NCI-H82 (cell line): ENCODE results near the gene SH2B2.
A peak's percentile ranks its signal among the peaks of the same experiment; 100 is the strongest.
"Not testable (repeated sequence)": the region's sequence is repeated elsewhere in the genome, so short reads cannot be mapped to it uniquely, and the experiment has no call there.

Experiments used
- DNase-seq: peaks from one replicate; lab custom pipeline; 2025; lab: John Stamatoyannopoulos, UW

Gene SH2B2

DNA sequence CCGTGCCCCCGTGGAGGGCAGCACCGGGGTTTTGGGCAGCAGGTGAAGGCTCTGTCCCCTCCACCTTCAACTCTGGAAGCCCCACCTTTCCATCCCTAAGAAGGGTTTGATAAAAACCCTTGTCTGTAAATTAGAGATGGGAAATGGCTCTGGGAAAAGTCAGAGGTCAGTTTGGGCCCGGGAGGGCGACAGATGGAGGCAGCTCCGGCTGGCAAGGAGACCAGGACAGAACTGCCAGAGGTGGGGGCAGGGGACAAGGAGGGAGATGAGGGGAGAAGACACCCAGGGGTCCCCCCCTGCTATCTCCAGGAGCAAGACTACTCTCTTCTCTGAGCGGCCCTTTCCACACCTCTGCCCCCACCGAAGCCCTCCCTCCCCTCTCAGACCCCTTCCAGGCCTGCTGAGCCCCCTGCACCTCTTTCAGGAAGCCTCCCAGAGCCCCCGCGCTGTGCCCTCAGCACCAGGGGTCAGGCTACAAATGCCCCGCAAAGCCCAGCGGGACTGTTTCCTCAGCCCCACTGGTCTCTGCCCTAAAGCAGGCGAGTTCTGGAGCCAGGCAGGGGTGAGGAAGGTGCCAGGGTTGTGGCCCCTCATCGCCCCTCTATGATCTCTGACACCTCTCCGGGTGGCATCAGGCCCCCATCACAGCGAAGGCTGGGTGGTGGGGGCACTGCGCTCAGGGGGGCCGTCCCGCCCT lies 980 bp upstream of the SH2B2 start:
- no peak for DNase-seq

DNA sequence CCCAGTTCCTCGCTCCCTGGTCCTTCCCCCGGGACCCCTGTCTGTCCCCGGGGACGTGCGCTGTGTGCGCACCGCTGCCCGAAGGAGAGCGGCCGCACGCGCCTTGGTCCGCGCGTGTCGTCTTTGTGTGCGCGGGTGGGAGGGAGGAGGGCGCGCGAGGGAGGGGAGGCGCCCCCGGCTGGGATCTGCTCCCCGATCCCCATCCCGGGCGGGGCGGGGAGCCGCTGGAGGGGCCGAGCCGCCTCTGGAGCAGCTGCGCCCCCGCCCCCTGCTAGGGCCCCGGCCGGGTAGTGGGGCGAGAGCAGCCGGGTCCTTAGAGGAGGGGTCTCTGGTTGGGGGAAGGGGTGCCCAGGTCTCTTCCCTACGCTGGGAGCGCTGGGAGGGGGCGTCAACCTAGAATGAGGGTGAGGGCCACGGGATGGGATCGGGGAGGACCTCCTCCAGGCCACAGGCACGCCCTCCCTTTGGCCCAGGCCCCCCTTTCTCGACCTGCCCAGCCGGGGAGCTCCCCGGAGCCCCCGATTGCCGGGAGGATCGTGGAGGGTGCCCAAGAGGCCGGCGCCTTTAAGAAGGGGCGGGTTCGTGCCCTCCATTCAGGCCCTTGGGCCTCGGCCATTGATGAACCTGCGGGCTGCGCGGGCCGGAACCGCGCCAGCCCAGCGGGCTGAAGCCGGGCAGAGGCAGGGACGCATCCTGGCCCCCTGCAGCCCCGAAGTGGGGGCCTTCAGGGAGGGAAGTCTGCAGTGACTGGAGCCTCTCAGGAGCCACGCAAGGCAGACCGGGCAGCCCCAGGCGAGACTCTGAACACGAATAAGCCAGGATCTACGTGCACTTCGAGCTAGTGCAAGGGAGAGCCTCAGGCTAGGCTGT lies 678 bp downstream of the SH2B2 start:
- peak; percentile 70 for DNase-seq

DNA sequence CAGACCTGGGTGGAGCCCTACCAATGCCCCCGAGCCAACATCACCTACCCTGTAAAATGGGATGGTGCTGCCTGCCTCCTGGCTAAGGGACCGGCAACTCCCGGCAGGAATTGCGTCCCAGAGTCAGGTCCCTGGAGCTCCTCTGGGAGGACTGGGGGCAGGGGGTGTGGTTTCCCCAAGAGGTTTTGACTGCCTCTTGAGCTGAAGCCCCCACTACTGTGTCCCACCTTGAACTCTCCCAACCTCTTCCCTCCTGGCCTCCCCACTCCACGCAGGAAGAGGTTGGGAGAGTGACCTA lies 1.3 kb downstream of the SH2B2 start:
- no peak for DNase-seq

DNA sequence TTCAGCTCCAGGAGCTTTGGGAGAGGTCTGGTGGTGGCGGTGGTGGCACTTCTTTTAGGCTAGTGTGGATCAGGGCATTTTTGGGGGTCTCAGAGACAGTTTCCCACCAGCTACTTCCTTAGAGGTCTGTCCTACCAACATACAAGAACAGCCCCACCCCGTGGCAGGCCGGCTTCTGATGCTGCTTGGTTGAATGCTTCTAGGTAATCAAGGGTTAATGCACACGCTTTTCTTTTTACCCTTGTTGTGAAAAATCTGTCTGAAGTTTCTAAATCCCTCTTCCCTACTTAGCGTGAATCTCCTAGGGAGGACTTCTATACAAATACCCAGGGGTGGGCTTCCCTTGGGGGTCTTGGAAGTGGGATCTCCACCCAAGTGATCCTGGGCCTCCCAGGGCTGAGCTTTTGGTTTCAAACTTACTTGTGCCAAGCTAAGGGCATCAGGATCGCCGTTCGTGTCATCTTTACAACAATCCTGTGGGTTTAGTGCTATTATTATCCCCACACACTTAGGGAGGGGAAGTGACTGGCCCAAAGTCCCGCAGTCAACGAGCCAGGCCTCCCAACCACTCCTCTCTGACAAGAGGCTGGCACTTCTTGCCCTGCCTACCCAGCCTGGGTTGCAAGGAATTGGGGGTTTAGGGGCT lies 1.7 kb downstream of the SH2B2 start:
- peak; percentile 24 for DNase-seq

DNA sequence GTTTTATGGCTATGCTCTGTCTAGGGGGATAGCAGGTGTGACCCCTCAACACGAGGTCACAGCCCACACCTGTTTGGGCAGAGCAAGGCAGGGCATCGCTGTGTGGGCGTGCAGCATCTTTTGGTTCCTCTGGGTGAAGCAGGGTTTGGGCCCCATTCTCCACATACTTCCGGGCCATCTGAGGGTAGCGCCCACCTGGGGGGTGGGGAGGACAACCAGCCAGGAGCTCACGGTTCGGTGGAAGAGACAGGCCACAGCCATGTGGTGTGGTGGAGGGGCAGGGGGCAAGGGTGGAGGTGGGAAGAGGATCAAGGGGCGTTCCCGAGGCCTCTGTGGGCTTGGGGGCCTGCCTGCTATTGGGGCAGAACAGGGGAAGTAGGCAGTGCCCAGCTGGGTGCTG lies 2.4 kb downstream of the SH2B2 start:
- DNase-seq = no peak

DNA sequence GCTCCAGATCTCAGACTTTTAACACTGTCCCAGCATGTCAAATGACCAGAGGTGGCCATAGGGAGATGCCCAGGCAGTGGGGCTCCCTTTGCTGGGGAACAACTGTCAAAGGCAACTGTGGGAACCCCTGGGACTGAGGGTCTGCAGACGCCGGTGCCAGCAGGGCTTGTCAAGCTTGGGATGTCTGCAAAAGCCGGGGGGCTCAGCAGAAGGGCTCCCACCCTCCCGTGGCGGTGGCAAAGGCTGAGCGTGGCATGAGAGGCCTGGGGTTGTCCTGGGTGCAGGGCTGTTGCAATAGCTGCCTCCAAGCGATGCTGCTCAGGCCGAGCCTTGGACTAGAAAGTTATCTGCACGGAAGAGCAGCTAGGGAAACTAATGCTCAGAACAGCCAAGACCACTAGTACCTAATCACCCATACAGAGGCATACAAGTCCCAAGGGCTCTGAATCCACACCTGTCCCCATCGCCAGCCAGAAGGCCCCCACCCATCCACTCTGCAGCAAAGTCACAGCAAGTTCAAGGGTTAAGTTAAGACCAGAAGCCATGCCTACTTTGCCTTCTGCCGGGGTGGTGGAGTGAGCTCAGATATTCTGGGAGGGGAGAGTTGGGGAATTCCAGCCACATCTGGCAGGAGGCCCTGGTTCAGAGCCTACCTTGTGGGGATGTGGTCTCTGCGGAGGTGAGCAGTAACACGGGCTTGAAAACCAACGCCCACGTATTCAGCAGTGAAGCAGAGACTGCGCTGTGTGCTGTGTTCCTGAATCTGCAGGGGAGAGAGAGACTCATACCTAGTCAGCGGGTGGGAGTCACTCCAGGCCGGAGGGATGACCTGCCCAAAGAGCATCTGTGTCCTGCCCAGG lies 4.6 kb downstream of the SH2B2 start:
- DNase-seq = no peak

DNA sequence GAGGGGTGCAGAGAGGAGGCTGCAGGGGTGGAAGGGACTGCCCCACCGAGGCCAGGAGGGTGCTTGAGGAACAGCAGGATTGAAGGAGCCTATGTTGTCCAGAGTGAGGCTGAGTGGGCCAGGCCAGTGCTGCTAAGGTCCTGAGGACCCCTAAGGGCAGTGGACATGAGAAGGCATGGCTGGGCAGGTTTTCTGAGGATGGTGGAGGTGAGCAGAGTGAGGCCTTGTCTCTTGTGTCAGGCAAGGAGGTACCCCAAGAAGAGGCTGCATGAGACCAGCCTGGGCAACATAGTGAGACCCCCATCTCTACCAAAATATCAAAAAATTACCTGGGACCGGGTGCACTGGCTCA lies 5.2 kb downstream of the SH2B2 start:
- DNase-seq = no peak

DNA sequence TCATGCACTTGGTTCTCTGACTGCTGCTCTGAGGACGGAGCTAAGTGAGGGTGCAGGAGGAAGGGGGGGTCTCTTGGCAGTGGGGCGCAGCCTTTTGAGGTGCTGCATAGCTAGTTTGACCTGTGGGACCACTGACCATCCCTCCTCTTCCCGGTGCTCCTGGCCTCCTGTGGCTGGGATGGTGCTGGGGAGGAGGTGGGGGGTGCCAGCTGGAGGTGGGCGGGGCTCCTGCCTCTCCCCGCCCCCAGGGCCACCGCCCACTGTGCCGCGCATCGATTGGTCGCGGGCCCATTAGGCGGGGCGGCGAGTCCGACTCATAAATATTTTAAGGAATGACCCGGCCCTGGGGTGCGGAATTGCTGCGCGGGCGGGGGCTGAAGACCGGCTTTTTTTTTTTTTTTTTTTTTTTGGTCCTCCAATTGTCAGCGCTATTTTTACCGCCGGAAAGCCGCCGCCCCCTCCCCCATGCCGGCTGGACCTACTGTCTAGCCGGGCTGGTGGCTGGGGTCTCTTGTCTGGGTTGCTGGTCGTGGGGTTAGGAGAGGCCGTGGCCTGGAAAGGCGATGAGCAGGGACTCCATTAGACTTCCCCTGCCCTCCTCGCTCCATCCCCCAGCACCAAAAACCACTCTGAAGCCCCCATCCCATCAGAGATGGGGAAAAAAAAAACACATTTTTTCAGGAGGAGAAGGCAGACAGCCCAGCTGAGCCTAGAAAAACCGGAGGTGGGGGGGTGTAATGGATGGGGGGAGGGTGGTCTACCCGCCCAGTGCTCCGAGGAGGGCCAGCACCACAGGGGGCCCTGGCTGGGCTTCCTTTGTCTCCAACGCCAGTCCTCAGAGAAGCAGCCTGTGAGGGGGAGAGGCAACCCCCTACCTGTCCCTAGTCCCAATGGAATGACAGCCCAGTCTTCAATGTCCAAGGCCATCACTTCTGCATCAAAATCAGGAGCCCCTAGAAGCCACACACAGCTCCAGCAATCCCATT lies 6.4 kb downstream of the SH2B2 start:
- no peak for DNase-seq

DNA sequence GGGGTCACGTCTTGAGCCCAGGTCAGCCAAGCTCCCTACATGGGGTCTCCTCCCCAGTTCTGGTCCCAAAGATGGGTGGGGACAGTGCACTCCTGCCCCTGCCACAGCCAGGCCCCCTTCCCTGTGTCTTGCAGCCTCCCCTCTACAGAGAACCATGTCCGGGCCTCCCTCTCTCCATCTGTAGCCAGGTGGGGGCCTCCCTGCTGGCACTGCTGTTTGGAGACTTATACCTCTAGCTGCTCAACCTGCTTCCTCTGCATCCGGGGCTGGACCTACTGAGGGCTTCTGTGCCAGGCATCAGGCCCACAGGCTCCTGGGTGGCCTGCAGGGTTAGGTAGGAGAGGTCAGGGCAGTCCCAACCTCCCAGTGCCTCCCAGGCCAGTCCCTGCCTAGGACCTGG lies 7.9 kb downstream of the SH2B2 start:
- DNase-seq = no peak

DNA sequence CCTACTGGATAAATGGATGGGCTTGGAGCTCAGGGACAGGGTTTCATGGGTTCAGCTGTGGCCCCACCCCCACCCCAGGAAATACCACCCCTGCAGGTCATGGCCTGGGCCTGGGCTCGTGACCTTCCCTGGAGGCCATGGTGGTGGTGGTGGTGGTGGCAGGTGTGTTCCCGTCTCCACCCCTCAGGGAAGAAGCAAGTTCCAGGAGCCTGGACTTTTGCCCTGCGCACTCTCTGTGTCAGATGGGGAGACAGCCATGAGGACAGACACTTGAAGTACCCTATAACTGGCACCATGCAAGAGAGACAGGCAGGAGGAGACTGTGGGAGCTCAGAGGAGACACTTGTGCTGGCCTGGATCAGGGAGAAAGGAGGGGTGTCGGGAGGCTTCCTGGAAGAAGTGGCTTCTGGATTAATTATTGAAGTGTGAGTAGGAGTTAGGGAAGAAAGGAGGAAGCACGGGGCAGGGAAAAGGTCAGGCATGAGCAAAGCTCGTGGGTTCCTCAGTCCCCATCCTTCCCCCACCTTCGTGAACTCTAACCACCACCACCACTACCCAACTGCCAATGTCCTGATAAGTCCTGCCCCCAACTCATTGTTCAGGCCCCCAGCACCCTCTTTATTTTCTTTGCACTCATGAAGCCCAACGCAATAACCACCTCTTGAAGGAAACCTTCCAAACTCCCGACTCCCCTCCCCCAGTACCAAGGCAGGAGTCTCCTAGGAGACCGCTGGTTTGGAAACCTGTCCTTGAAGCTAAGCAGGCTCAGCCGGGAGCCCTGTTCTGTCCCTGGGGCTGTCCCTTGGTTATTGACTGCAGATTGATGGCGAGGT lies 8.9 kb downstream of the SH2B2 start:
- DNase-seq = peak; percentile 23

DNA sequence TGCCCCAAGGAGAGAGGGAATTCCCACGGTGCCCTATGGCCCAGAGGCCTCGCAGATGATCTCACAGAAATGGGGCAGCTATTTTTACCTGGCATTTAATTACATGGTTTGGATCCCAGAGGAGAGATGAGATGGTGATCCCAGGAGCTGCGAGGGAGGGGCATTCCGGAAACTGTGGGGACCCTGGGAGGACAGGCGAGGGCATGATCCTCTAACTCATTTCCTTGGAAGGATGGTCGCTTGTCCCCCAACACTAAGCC lies 9.4 kb downstream of the SH2B2 start:
- DNase-seq = no peak

DNA sequence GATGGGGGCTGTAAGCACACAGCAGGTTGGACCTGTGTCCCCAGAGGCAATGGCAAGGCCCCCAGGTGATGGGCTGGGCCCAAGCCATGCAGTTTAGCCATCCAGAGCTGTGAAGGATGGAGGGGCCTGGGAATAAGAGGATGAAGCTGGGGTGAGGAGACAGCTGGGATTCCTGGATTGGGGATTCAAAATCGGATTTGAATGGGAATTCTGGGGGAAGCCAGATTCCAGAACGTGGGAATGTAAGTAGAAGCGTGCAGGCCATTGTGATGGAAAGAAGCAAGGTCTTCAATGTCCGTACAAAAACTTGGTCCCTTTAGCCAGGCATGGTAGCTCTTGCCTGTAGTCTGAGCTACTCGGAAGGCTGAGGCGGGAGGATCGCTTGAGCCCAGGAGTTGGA lies 9.8 kb downstream of the SH2B2 start:
- DNase-seq = peak; percentile 45

DNA sequence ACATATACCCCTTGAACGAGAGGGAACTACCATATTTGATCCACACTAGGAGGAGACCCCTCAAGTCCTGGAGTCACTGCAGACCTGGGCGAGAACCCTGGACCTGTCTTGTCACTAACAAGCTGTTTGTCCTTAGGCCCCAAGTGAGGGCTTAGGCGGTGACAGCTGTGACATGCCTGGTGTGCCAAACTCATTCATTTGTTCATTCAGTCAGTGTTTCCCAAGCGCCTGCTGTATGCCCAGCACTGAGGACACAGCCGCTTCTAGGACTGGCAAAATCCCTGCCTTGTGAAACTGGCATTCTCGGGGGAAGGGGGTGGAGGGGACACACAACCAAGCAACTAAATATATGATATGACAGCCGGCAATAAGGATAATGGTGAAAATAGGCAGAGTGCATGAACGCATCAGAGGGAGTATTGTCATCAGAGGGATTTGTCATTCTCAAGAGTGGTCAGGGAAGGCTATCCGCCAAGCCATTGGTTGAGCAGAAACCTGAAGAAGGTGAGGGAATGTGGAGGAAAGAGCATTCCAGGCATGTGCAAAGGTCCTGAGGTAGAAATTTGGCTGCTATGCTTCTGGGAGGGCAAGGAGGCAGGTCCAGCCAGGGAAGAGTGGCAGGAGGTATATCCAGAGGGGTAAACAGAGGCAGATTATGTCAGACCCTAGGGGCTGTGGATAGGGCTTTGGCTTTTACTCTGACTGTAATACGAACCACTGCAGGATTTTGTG lies 11.0 kb downstream of the SH2B2 start:
- DNase-seq = no peak

DNA sequence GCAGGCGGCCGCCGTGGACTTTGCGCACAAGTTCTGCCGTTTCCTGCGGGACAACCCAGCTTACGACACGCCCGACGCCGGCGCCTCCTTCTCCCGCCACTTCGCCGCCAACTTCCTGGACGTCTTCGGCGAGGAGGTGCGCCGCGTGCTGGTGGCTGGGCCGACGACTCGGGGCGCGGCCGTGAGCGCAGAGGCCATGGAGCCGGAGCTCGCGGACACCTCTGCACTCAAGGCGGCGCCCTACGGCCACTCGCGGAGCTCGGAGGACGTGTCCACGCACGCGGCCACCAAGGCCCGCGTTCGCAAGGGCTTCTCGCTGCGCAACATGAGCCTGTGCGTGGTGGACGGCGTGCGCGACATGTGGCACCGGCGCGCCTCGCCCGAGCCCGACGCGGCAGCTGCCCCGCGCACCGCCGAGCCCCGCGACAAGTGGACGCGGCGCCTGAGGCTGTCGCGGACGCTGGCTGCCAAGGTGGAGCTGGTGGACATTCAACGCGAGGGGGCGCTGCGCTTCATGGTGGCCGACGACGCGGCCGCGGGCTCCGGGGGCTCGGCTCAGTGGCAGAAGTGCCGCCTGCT lies 14.1 kb downstream of the SH2B2 start:
- DNase-seq = no peak

DNA sequence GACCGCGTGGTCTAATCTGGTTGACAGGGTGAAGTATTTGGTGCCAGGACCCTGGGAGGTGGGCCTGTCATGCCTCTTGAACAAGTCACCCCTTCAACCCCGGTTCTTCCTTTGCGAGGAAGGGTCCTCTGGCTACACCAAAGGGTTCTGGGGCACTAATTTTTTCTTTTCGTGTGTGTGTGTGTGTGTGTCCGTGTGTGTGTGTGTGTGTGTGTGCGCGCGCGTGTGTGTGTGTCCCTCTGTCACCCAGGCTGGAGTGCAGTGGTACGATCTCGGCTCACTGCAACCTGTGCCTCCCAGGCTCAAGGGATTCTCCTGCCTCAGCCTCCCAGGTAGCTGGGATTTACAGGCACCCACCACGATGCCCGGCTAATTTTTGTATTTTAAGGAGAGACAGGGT lies 14.7 kb downstream of the SH2B2 start:
- DNase-seq = not testable (repeated sequence)

DNA sequence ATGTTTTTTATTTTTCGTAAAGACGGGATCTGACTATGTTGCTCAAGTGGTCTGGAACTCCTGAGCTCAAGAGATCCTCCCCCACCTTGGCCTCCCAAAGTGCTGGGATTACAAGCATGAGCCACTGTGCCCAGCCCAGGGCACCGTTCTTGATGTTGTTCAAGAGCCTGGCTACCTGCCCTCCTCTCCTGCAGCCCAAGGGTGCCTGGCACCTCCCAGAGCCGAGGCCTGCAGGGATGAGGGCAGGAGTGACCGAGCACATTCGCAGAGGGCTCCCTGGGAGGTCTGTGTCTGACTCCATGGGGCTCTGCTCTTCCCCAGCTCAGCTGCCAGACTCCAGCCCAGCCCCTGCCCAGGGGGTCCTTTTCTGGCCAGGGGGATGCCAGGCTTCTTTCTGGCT lies 15.4 kb downstream of the SH2B2 start:
- DNase-seq = no peak

DNA sequence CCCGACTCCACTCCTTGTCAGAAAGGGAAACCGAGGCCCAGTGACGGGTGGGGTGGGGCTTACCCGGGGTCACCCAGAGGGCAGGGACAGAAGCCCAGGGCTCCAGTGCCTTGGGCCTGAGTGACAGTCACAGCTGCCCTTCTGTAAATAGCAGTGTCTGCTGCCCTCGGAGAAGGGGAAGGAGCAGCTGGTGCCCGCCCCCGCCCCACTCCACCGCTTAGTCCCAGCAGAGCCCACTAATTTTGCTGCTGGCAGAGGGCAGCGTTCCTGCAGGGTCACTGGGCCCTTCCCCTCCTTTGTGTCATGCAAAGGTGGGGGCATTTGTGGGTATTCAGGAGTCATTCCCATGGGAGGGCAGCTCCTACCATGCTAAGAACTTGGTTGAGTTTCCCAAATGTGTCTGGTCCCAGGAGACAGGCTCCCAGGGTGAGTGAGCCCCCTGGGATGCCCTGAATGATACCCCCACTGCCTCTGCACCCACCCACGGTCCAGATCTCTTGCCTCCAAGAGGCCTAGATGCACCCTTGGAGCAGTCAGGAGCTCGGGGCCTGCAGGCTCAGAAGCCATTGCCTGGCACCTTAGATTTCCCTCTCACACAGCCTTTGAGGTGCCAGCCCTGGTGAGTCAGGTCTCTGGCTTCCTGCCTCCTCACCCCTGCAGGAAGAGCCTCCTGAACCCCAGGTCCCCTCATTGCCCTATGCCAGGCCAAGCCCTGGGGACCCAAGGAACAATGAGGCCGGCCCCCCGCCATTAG lies 17.2 kb downstream of the SH2B2 start:
- DNase-seq = peak; percentile 71

DNA sequence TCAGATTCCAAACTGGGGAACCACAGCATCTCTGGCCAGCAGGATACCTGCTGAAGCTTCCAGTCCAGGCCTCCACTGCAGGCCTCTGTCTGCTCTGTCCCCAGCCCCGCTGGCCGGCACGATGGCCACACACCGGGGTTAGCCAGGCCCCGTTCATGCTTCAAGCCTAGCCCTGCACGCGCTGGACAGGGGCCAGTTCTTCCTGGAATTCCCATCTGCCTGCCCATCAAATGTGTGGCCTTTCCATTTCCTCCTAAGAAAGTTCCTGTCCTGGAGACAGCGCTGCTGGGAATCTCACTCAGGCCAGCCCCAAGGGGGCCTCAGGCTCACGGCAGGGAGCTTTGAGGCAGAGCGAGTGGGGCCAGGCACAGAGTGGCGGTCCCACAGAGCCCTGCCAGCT lies 18.0 kb downstream of the SH2B2 start:
- no peak for DNase-seq
